Nucleus accumbens (tissue), 56 donors: ENCODE results near the gene PEX11G.

Experiments
- DNase-seq, 56 donors: peaks; one replicate each; lab custom pipeline; 2025; lab: John Stamatoyannopoulos, UW

Gene PEX11G

DNA sequence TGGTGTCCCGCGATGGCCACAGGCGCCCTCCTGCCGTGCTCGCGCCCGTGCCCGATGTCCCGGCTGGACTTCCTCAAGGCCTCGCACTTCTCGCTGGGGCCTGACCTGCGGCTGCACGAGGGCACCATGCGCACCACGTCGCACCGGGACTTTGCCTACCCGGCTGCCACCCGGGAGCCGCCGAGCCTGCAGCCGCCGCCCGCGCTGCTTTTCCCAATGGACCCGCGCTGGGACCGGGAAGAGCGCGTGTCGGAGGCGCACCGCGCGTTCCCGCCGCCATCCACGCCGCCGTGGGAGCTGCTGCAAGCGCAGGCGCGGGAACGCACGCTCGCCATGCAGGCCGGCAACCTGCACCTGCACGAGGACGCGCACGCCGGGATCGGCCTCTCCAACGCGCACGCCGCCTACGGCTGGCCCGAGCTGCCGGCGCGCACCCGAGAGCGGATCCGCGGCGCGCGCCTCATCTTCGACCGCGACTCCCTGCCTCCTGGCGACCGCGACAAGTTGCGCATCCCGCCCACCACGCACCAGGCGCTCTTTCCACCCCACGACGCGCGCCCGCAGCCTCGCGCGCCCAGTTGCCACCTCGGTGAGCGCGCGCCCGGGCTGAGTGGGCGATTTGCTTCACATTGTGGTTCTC lies 12.1 kb upstream of the PEX11G start:
- peak in 53 of 56 donors; percentile 18 to 92 (median 74) for DNase-seq

DNA sequence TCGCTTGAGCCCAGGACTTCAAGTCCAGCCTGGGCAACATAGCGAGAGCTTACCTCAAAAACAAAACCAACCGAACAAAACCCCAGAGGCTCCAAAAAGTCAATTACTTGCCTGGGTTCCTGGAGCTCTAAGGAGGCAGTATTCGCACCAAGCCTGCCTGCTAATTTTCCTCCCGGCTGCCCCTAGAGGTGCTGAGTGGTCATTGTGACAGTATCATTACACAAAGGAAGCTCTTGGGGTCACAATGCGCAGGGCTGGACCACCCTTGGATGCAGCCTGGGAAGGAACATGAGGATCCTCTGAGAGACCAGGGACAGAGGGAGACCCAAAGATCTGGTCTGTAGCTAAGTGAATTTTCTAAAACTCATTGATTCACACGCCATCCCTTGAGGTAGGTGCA lies 8.5 kb upstream of the PEX11G start:
- peak in 7 of 56 donors; percentile 5 to 26 (median 10) for DNase-seq

DNA sequence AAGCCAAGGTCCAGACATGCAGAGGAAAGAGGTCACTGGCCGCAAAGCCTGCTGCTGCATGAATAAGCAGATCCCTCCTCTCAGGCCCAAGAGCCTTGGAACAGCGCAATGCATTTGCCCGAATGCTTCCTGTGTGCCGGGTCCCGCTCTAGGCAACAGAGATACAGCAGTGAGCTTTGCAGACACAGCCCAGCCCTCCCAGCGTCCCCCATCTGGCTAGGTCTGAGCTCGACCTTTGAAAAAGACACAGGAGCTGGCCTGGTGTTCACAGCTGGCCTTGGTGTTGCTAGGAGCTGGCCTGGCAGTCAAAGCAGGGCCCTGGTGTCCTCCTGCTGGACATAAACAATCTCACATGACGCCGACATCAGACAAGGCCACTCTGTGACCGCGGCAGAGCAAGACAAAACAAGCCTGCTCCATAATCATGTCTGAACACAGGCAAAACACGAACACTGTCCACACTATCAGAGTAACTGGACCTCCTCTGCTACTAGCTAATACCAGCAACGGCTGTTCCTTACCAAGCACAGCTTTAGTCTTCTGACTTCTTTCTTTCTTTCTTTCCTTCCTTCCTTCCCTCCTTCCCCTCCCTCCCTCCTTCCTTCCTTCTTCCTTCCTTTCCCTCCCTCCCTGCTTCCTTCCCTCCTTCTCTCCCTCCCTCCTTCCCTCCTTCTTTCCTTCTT lies 5.7 kb upstream of the PEX11G start:
- peak in 55 of 56 donors; percentile 13 to 92 (median 81) for DNase-seq

DNA sequence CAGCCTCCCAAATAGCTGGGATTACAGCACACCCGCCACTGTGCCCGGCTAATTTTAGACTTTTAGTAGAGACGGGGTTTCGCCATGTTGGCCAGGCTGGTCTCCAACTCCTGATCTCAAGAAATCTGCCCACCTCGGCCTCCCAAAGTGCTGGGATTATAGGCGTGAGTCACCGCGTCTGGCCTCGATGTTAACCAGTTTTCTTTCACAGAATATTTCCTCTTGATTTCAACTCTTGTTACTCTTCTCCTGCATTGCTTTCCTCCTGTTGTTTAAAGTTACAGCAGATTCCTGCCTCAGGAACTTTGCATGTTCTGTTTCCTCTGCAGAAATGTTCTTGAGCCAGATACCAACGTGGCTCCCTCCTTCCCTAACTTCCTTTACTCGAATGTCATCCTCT lies 3.7 kb upstream of the PEX11G start:
- DNase-seq: no peak

DNA sequence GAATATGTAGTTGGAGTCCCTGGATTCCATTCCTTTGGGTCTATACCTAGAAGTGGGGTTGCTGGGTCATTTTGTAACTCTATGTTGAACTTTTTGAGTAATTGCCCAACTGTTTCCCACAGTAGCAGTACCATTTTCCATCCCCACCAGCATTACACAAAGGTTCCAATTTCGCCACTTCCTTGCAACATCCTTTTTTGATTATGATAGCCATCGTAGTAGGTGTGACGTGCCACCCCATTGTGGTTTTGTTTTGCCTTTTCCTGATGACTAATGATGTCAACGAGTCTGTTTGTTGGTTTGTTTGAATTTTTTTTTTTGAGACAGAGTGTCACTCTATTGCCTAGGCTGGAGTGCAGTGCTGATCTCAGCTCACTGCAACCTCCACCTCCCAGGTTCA lies 3.3 kb upstream of the PEX11G start:
- no peak for DNase-seq

GRCh38 chr19:7489609-7490044 lies 792 bp upstream of the PEX11G start:
- no peak for DNase-seq

DNA sequence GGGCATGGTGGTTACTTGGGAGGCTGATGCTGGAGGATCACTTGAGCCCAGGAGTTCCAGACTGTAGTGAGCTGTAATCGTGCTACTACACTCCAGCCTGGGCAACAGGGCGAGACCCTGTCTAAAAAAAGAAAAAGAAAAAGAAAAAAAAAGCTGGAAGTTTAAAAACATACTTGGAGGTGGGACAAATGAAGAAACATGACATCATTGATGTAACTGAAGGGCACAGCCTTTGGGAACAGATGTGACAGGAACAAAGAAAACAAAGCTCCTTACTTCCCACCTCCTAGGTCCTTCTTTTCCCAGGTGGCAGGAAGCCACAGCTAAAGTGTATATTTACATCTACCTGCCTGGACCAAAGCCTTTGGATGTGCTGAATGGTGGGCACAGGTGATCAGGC lies 1.9 kb downstream of the PEX11G start:
- no peak for DNase-seq

DNA sequence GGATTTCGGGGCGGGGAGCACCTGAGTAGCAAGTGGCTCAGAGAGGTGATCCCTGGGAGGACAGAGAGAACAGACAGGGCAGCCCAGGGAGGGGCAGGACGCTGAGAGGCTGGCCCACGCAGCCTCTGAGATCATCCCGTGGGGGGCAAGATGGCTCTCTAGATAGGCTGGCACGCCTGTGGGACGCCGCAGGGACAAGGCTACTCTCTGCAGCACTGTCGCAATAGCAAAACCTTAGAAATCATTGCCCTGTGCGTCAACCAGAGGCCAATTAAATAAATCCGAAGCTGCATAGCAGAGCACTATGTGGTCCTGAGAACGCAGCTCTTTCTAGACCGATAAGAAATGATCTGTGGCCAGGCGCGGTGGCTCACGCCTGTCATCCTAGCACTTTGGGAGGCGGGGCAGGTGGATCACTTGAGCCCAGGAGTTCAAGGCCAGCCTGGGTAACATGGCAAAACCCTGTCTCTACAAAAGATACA lies 5.1 kb downstream of the PEX11G start:
- no peak for DNase-seq

- DNase-seq: peak in 1 of 56 donors; percentile 30
Observed at GRCh38 chr19:7482584-7483439, 6.0 kb downstream of the PEX11G start.

DNA sequence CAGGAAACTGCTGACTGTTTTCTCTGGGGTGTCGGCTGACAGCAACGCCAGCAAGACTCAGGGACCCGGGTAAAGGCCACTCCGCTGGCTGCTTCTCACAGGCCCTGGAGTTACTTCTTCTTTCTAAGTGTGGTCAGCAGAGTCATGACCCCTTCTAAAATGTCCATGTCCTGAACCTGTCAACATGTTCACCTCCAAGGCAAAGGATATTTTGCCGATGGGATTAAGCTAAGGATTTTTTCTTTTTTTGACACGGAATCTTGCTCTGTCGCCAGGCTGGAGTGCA lies 7.9 kb downstream of the PEX11G start:
- peak in 1 of 56 donors; percentile 5 for DNase-seq

- DNase-seq: peak in 6 of 56 donors; percentile 4 to 22 (median 15)
Observed at GRCh38 chr19:7480222-7480969, 8.4 kb downstream of the PEX11G start.

DNA sequence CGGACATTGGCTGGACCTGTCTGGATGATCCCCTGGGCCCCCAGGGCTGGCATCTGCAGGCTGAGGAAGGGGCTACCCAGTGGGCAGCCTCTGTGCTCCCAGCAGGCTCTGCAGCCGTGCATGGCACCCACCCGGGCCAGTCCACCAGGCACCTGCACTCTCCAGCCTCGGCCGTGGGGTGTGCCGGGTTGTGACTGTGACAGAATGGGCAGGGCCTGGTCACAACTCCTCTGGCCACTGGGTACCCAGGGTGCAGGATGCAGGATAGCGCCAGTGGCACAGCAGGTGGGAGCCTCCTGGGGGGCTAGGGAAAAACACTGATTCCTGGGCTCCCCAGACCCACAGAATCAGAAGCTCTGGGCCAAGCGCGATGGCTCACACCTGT lies 10.0 kb downstream of the PEX11G start:
- no peak for DNase-seq

GRCh38 chr19:7478173-7478842 lies 10.5 kb downstream of the PEX11G start:
- peak in 2 of 56 donors; percentile 5 to 11 for DNase-seq

GRCh38 chr19:7477758-7478157 lies 11.1 kb downstream of the PEX11G start:
- no peak for DNase-seq

DNA sequence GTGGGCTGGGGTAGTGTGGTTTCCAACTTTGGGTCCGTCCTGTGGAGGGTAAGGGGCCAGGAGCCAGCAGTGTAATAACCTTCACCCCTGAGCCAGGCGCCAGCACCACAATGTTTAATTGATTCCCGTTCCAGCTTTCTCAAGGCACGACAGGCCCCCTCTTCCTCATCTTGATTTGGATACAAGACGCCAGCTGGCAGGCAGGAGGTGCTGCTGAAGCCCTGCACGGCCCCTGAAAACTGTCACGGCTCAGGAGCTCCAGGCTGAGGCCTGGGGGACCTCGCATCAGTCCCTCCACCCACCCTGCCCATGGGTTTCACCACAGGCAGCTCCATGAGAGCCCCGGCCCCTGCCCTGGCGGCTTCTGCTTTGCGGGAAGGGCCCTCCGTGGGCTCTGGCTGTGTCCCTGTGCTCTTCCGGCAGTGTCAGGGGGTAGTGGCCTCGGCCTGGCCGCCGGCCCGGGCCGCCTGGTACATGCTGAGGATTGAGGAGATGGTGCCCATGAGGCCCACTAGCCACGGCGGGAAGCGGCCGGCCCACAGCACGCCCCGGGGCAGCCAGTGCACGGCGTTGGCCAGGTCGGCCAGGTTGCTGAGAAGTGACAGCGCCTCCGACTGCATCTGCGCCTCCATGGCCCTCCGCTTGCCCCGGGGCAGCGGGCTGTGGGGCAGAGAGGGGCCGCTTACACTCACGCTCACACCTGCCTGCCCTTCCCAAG lies 11.9 kb downstream of the PEX11G start:
- peak in 1 of 56 donors; percentile 20 for DNase-seq

GRCh38 chr19:7476241-7476640 lies 12.6 kb downstream of the PEX11G start:
- DNase-seq: no peak

DNA sequence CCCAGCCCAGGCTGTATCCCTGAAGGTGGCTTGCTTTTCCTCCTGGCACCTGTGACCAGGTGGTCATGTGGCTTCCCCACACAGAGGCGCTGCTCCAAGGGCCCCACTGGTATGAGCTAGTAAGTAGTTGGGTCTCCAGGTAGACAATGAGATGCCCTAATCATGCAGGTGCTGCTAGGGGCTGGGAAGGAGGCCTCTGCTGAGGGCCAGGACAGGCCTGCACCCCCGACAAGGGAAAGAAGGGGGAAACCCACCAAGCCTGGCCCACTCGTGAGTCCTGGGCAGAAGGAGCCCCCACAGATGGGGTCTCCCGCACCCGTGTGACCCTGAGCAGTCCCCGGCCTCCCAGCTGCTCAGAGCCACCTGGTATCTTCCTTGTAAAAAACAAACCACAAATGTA lies 13.2 kb downstream of the PEX11G start:
- no peak for DNase-seq

DNA sequence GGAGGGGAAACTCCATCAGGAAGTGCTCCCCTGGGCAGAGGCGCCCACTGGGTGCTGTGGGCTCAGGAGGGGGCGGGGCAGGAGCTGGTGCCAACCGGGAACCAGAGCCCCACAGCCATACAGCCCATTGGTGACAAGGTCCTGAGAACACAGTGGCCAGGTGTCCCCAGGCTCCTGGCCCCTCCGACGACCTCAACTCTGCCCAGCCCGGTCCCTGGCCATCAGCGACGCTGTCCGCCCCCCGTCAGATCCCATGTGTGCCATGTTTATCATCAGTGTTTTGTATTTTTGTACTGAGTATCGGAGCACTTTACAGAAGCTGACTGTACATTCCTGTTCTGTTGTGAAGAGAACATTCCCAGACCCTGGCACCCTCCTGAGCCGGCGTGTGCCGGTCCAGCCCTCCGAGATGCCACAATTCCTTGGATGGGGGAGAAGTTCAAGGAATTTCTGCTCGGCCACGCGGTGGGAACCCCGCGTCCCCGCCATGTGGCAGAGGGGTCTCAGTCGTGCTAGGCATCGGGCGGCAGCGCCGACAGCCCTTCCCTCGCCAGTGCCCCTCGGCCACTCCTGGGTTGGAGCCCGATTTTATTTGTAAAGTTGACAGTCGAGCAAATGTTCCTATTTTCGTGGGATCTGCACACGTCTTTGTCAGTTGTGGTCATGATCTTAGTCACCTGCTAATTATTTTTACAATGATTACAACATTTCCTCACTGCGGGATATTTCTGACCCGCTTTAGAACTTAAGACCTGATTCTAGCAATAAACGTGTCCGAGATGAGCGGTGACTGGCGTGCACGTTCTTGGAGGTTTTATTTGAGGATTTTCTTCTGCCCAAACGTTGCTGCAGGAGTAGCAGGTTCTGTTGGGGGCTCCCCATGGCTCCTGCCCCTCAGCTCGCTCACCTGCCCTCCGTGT lies 16.9 kb downstream of the PEX11G start:
- no peak for DNase-seq
